WTC11 (cell line): ENCODE data around the gene KCNK4. TPM values are rescaled to one million over a fixed set of nuclear protein-coding genes. Genes with fewer than 3 reads are reported as not detected.
A peak's percentile ranks its signal among the peaks of the same experiment; 100 is the strongest.

Source experiments
- CREM ChIP-seq: sonication (generic); formaldehyde crosslinking; IDR thresholded peaks from 2 replicates; pipeline ENCODE4 v1.8.1; 2022; ENCODE audit warnings: mild to moderate bottlenecking, missing genetic modification reagents, moderate library complexity
- EMX1 ChIP-seq: fragments of 250-450 bp; sonication (Bioruptor Pico); IDR thresholded peaks from 2 replicates; pipeline ENCODE4 v1.8.0; 2021; ENCODE audit warnings: mild to moderate bottlenecking
- ETV6 ChIP-seq: sonication (generic); formaldehyde crosslinking; IDR thresholded peaks from 2 replicates; pipeline ENCODE4 v1.8.1; 2022; ENCODE audit warnings: mild to moderate bottlenecking, missing genetic modification reagents
- FOXK1 ChIP-seq: sonication (generic); formaldehyde crosslinking; IDR thresholded peaks from 2 replicates; pipeline ENCODE4 v1.8.0; 2022; ENCODE audit warnings: mild to moderate bottlenecking, moderate library complexity, missing genetic modification reagents
- FOXP1 ChIP-seq: sonication (generic); formaldehyde crosslinking; IDR thresholded peaks from 2 replicates; pipeline ENCODE4 v1.8.0; 2022; ENCODE audit warnings: missing genetic modification reagents, mild to moderate bottlenecking, moderate library complexity, borderline replicate concordance
- GRHL2 ChIP-seq: fragments of 250-450 bp; sonication (Bioruptor Pico); IDR thresholded peaks from 2 replicates; pipeline ENCODE4 v1.8.0; 2022; ENCODE audit warnings: mild to moderate bottlenecking, moderate library complexity; ENCODE audit not compliant: insufficient replicate concordance, severe bottlenecking
- GTF2I ChIP-seq: fragments of 250-450 bp; sonication (Bioruptor Pico); conservative IDR thresholded peaks from 2 replicates; pipeline ENCODE4 v1.4.0; 2021; ENCODE audit warnings: mild to moderate bottlenecking
- JAZF1 ChIP-seq: fragments of 250-450 bp; sonication (Bioruptor Pico); IDR thresholded peaks from 2 replicates; pipeline ENCODE4 v1.9.0; 2021; ENCODE audit warnings: moderate library complexity, mild to moderate bottlenecking, inconsistent platforms
- JUN ChIP-seq: sonication (generic); formaldehyde crosslinking; IDR thresholded peaks from 2 replicates; pipeline ENCODE4 v1.8.0; 2023; ENCODE audit warnings: mild to moderate bottlenecking, missing genetic modification reagents
- KAT7 ChIP-seq: sonication (generic); formaldehyde crosslinking; IDR thresholded peaks from 2 replicates; pipeline ENCODE4 v1.8.1; 2023; ENCODE audit warnings: missing genetic modification reagents, mild to moderate bottlenecking, borderline replicate concordance
- NR1H2 ChIP-seq: sonication (generic); formaldehyde crosslinking; IDR thresholded peaks from 2 replicates; pipeline ENCODE4 v1.9.0; 2021; ENCODE audit warnings: mild to moderate bottlenecking, moderate library complexity, missing genetic modification reagents
- OVOL2 ChIP-seq: fragments of 250-450 bp; sonication (Bioruptor Pico); IDR thresholded peaks from 2 replicates; pipeline ENCODE4 v1.9.0; 2021; ENCODE audit warnings: mild to moderate bottlenecking, borderline replicate concordance
- PRRX2 ChIP-seq: fragments of 250-450 bp; sonication (Bioruptor Pico); IDR thresholded peaks from 2 replicates; pipeline ENCODE4 v1.8.0; 2021; ENCODE audit warnings: mild to moderate bottlenecking
- TEAD1 ChIP-seq: sonication (generic); formaldehyde crosslinking; IDR thresholded peaks from 2 replicates; pipeline ENCODE4 v1.8.0; 2022; ENCODE audit warnings: mild to moderate bottlenecking, missing genetic modification reagents
- ZNF317 ChIP-seq: sonication (generic); formaldehyde crosslinking; IDR thresholded peaks from 2 replicates; pipeline ENCODE4 v1.8.1; 2023; ENCODE audit warnings: low read depth, mild to moderate bottlenecking, moderate library complexity, missing genetic modification reagents, borderline replicate concordance
- ZNF416 ChIP-seq: fragments of 250-450 bp; sonication (Bioruptor Pico); IDR thresholded peaks from 2 replicates; pipeline ENCODE4 v1.9.0; 2021; ENCODE audit warnings: mild to moderate bottlenecking, inconsistent platforms
- total RNA-seq: library from RNA; stranded (reverse); gene quantifications from 3 replicates; pipeline ENCODE4 v1.2.3, GENCODE V29; 2021
- TF ChIP-seq, protein P1 (sequence below): sonication (generic); formaldehyde crosslinking; IDR thresholded peaks from 2 replicates; pipeline ENCODE4 v1.8.1; 2022; ENCODE audit warnings: low read depth, mild to moderate bottlenecking, moderate library complexity, missing genetic modification reagents, borderline replicate concordance
- TF ChIP-seq, protein P2 (sequence below): sonication (generic); formaldehyde crosslinking; IDR thresholded peaks from 2 replicates; pipeline ENCODE4 v1.8.1; 2022; ENCODE audit warnings: mild to moderate bottlenecking, moderate library complexity, missing genetic modification reagents
- TF ChIP-seq, protein P3 (sequence below): sonication (generic); formaldehyde crosslinking; IDR thresholded peaks from 2 replicates; pipeline ENCODE4 v1.8.1; 2023; ENCODE audit warnings: mild to moderate bottlenecking, missing genetic modification reagents, moderate library complexity
- TF ChIP-seq, protein P4 (sequence below): fragments of 250-450 bp; sonication (Bioruptor Pico); IDR thresholded peaks from 2 replicates; pipeline ENCODE4 v1.9.0; 2021; ENCODE audit warnings: mild to moderate bottlenecking
- TF ChIP-seq, protein P5 (sequence below): fragments of 200-600 bp; IDR thresholded peaks from 2 replicates; pipeline ENCODE4 v1.8.0; 2022; ENCODE audit warnings: antibody characterized with exemption
- TF ChIP-seq, protein P6 (sequence below): sonication (generic); formaldehyde crosslinking; IDR thresholded peaks from 2 replicates; pipeline ENCODE4 v1.8.0; 2022; ENCODE audit warnings: mild to moderate bottlenecking, missing genetic modification reagents
- TF ChIP-seq, protein P7 (sequence below): fragments of 250-450 bp; sonication (Bioruptor Pico); IDR thresholded peaks from 2 replicates; pipeline ENCODE4 v1.9.0; 2021; ENCODE audit warnings: moderate library complexity, mild to moderate bottlenecking, inconsistent platforms, borderline replicate concordance
- TF ChIP-seq, protein P8 (sequence below): sonication (generic); formaldehyde crosslinking; IDR thresholded peaks from 2 replicates; pipeline ENCODE4 v1.8.1; 2022; ENCODE audit warnings: low read depth, missing genetic modification reagents, borderline replicate concordance
- TF ChIP-seq, protein P9 (sequence below): sonication (generic); formaldehyde crosslinking; conservative IDR thresholded peaks from 2 replicates; pipeline ENCODE4 v1.8.1; 2023; ENCODE audit warnings: mild to moderate bottlenecking, low read depth, missing genetic modification reagents, moderate library complexity

KCNK4 gene
- total RNA-seq, 1 experiment from 2014 or later: 0.74 TPM

DNA sequence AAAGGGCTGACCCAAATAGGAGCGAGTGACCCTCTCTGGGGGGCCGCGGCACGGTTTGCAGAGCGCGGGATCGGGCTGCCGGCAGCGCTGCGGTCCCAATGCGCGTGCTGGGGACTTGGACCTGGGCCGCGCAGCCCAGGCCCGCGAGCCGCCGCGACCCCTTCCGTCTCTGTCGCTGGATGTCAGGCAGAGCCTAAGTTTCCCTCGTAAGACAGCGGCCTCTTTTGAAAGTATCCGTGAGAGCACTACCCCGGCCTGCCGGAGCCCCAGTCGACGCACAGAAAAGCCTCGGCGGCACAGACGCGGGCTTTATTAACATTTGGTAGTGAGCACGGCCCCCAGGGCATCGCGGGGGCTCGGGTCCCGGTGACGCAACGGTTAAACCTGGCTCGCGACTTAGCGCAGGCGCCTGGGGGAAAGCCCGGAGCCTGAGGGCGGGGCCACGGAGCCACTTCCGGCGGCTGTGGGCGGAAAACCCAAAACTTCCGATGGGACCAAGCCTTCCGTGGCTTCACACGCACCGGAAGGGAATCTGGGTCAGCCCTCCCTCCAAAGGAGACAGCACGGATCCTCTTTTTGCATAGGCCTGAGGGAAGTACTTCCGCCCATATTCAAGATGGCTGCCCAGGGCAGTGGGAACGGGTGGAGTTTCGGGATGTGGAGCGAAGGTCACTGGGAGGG is 21.4 kb upstream of the KCNK4 start (continued):
- TF ChIP-seq ZNF416 (no peak; the same call in 1 of the 2 replicates), NR1H2 (CRISPR knock-in tag) (no peak), JAZF1 (no peak), ETV6 (peak; percentile 82), FOXP1 (CRISPR knock-in tag) (peak; percentile 73), KAT7 (CRISPR knock-in tag) (peak; percentile 58; the same call in 1 of the 2 replicates), JUN (no peak), FOXK1 (CRISPR knock-in tag) (peak; percentile 93), EMX1 (CRISPR knock-in tag) (0 out of 2 replicates have a peak, but pooled peaks have one; percentile 13), PRRX2 (CRISPR knock-in tag) (peak; percentile 76), GRHL2 (CRISPR knock-in tag) (no peak), CREM (peak; percentile 59; the same call in 1 of the 2 replicates), TEAD1 (CRISPR knock-in tag) (peak; percentile 89; the same call in 1 of the 2 replicates), OVOL2 (CRISPR knock-in tag) (no peak; the same call in 1 of the 2 replicates), ZNF317 (peak; percentile 55; the same call in 1 of the 2 replicates), GTF2I (CRISPR knock-in tag) (no peak)
- TF ChIP-seq, protein P1, sequence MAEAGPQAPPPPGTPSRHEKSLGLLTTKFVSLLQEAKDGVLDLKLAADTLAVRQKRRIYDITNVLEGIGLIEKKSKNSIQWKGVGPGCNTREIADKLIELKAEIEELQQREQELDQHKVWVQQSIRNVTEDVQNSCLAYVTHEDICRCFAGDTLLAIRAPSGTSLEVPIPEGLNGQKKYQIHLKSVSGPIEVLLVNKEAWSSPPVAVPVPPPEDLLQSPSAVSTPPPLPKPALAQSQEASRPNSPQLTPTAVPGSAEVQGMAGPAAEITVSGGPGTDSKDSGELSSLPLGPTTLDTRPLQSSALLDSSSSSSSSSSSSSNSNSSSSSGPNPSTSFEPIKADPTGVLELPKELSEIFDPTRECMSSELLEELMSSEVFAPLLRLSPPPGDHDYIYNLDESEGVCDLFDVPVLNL (CRISPR knock-in tag): 0 out of 2 replicates have a peak, but pooled peaks have one; percentile 1
- TF ChIP-seq, protein P2, sequence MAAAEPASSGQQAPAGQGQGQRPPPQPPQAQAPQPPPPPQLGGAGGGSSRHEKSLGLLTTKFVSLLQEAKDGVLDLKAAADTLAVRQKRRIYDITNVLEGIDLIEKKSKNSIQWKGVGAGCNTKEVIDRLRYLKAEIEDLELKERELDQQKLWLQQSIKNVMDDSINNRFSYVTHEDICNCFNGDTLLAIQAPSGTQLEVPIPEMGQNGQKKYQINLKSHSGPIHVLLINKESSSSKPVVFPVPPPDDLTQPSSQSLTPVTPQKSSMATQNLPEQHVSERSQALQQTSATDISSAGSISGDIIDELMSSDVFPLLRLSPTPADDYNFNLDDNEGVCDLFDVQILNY (CRISPR knock-in tag): 0 out of 2 replicates have a peak, but pooled peaks have one; percentile 76
- TF ChIP-seq, protein P3, sequence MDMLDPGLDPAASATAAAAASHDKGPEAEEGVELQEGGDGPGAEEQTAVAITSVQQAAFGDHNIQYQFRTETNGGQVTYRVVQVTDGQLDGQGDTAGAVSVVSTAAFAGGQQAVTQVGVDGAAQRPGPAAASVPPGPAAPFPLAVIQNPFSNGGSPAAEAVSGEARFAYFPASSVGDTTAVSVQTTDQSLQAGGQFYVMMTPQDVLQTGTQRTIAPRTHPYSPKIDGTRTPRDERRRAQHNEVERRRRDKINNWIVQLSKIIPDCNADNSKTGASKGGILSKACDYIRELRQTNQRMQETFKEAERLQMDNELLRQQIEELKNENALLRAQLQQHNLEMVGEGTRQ (CRISPR knock-in tag): 0 out of 2 replicates have a peak, but pooled peaks have one; percentile 41
- TF ChIP-seq, protein P4, sequence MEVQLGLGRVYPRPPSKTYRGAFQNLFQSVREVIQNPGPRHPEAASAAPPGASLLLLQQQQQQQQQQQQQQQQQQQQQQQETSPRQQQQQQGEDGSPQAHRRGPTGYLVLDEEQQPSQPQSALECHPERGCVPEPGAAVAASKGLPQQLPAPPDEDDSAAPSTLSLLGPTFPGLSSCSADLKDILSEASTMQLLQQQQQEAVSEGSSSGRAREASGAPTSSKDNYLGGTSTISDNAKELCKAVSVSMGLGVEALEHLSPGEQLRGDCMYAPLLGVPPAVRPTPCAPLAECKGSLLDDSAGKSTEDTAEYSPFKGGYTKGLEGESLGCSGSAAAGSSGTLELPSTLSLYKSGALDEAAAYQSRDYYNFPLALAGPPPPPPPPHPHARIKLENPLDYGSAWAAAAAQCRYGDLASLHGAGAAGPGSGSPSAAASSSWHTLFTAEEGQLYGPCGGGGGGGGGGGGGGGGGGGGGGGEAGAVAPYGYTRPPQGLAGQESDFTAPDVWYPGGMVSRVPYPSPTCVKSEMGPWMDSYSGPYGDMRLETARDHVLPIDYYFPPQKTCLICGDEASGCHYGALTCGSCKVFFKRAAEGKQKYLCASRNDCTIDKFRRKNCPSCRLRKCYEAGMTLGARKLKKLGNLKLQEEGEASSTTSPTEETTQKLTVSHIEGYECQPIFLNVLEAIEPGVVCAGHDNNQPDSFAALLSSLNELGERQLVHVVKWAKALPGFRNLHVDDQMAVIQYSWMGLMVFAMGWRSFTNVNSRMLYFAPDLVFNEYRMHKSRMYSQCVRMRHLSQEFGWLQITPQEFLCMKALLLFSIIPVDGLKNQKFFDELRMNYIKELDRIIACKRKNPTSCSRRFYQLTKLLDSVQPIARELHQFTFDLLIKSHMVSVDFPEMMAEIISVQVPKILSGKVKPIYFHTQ (CRISPR knock-in tag): no peak
- TF ChIP-seq, protein P5, sequence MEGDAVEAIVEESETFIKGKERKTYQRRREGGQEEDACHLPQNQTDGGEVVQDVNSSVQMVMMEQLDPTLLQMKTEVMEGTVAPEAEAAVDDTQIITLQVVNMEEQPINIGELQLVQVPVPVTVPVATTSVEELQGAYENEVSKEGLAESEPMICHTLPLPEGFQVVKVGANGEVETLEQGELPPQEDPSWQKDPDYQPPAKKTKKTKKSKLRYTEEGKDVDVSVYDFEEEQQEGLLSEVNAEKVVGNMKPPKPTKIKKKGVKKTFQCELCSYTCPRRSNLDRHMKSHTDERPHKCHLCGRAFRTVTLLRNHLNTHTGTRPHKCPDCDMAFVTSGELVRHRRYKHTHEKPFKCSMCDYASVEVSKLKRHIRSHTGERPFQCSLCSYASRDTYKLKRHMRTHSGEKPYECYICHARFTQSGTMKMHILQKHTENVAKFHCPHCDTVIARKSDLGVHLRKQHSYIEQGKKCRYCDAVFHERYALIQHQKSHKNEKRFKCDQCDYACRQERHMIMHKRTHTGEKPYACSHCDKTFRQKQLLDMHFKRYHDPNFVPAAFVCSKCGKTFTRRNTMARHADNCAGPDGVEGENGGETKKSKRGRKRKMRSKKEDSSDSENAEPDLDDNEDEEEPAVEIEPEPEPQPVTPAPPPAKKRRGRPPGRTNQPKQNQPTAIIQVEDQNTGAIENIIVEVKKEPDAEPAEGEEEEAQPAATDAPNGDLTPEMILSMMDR: no peak
- TF ChIP-seq, protein P6, sequence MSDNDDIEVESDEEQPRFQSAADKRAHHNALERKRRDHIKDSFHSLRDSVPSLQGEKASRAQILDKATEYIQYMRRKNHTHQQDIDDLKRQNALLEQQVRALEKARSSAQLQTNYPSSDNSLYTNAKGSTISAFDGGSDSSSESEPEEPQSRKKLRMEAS: peak; percentile 57
- TF ChIP-seq, protein P7, sequence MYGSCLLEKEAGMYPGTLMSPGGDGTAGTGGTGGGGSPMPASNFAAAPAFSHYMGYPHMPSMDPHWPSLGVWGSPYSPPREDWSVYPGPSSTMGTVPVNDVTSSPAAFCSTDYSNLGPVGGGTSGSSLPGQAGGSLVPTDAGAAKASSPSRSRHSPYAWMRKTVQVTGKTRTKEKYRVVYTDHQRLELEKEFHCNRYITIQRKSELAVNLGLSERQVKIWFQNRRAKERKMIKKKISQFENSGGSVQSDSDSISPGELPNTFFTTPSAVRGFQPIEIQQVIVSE (CRISPR knock-in tag): no peak
- TF ChIP-seq, protein P8, sequence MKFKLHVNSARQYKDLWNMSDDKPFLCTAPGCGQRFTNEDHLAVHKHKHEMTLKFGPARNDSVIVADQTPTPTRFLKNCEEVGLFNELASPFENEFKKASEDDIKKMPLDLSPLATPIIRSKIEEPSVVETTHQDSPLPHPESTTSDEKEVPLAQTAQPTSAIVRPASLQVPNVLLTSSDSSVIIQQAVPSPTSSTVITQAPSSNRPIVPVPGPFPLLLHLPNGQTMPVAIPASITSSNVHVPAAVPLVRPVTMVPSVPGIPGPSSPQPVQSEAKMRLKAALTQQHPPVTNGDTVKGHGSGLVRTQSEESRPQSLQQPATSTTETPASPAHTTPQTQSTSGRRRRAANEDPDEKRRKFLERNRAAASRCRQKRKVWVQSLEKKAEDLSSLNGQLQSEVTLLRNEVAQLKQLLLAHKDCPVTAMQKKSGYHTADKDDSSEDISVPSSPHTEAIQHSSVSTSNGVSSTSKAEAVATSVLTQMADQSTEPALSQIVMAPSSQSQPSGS (CRISPR knock-in tag): no peak
- TF ChIP-seq, protein P9, sequence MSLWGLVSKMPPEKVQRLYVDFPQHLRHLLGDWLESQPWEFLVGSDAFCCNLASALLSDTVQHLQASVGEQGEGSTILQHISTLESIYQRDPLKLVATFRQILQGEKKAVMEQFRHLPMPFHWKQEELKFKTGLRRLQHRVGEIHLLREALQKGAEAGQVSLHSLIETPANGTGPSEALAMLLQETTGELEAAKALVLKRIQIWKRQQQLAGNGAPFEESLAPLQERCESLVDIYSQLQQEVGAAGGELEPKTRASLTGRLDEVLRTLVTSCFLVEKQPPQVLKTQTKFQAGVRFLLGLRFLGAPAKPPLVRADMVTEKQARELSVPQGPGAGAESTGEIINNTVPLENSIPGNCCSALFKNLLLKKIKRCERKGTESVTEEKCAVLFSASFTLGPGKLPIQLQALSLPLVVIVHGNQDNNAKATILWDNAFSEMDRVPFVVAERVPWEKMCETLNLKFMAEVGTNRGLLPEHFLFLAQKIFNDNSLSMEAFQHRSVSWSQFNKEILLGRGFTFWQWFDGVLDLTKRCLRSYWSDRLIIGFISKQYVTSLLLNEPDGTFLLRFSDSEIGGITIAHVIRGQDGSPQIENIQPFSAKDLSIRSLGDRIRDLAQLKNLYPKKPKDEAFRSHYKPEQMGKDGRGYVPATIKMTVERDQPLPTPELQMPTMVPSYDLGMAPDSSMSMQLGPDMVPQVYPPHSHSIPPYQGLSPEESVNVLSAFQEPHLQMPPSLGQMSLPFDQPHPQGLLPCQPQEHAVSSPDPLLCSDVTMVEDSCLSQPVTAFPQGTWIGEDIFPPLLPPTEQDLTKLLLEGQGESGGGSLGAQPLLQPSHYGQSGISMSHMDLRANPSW (CRISPR knock-in tag): no peak
